Hippocampal formation (tissue), 2 donors: ENCODE data around the gene MRPS7.
A peak's percentile ranks its signal among the peaks of the same experiment; 100 is the strongest.

Experiments used
- DNase-seq, 2 donors: peaks; one replicate each; lab custom pipeline; 2025; lab: John Stamatoyannopoulos, UW

The MRPS7 gene

GRCh38 chr17:75261336-75262111, at the start of gene MRPS7, which contains the start of gene GGA3:
Gene MRPS7 (plus strand): TSS chr17:75261879. CDS start chr17:75261901, 22 bp downstream.
Gene GGA3 (minus strand): TSS chr17:75261606. CDS start chr17:75261587, 19 bp downstream.
- peak; percentile 86 to 92 for DNase-seq

GRCh38 chr17:75218131-75218530, 43.5 kb upstream of the MRPS7 start:
- DNase-seq: no peak

GRCh38 chr17:75219815-75220214, 41.9 kb upstream of the MRPS7 start:
- no peak for DNase-seq

- no peak for DNase-seq
Observed at GRCh38 chr17:75225016-75225415, 36.7 kb upstream of the MRPS7 start.

GRCh38 chr17:75227729-75228128, 34.0 kb upstream of the MRPS7 start:
- no peak for DNase-seq

GRCh38 chr17:75228305-75228704, 33.4 kb upstream of the MRPS7 start:
- DNase-seq: peak; percentile 21 to 29

GRCh38 chr17:75228847-75229246, 32.8 kb upstream of the MRPS7 start:
- no peak for DNase-seq

- DNase-seq: no peak
Observed at GRCh38 chr17:75231071-75231470, 30.6 kb upstream of the MRPS7 start.

- no peak for DNase-seq
Observed at GRCh38 chr17:75231741-75232464, 29.8 kb upstream of the MRPS7 start.

GRCh38 chr17:75232786-75233185, 28.9 kb upstream of the MRPS7 start:
- DNase-seq: no peak

- DNase-seq: no peak
Observed at GRCh38 chr17:75237100-75238014, 24.3 kb upstream of the MRPS7 start.

GRCh38 chr17:75238020-75238580, 23.6 kb upstream of the MRPS7 start:
- DNase-seq: no peak

- peak; percentile 14 to 33 for DNase-seq
Observed at GRCh38 chr17:75238684-75239191, 22.9 kb upstream of the MRPS7 start.

GRCh38 chr17:75239214-75239613, 22.5 kb upstream of the MRPS7 start:
- DNase-seq: no peak

- no peak for DNase-seq
Observed at GRCh38 chr17:75239778-75240393, 21.8 kb upstream of the MRPS7 start.

GRCh38 chr17:75240394-75241142, 21.1 kb upstream of the MRPS7 start:
- DNase-seq: no peak

- no peak for DNase-seq
Observed at GRCh38 chr17:75241143-75241430, 20.6 kb upstream of the MRPS7 start.

- no peak for DNase-seq
Observed at GRCh38 chr17:75241502-75241901, 20.2 kb upstream of the MRPS7 start.

- DNase-seq: no peak
Observed at GRCh38 chr17:75241996-75242460, 19.7 kb upstream of the MRPS7 start.

GRCh38 chr17:75242461-75243042, 19.1 kb upstream of the MRPS7 start:
- no peak for DNase-seq
